Measurements from ENCODE around the gene EPS8.

EPS8 gene

GRCh38 chr12:15818418-15818817 is 29.2 kb upstream of the EPS8 start:
- Histone ChIP-seq H3K27ac (ENCODE audit: low read length, poor library complexity, severe bottlenecking) (no peak overlapping the region), H3K14ac (ENCODE audit: low read length in 2 of 2) (no peak overlapping the region), H2AK5ac (ENCODE audit: low read length, severe bottlenecking) (no peak overlapping the region), H2AFZ (ENCODE audit: low read depth, low read length) (no peak overlapping the region), H4K8ac (ENCODE audit: low read length) (no peak overlapping the region), H3K36me3 (ENCODE audit: control insufficient read depth in 1 of 2, insufficient read depth in 2 of 2, low read depth in 1 of 2, low read length in 2 of 2) (no peaks in the 10 kb centered on the region), H3K4ac (ENCODE audit: low read depth in 1 of 2, low read length in 2 of 2) (no peak overlapping the region), H3K18ac (ENCODE audit: low read depth in 1 of 2, low read length in 2 of 2) (no peak overlapping the region), H3K9me3 (ENCODE audit: control insufficient read depth, low read length) (peaks cover 7% of the 10 kb centered on the region), H4K91ac (ENCODE audit: low read length) (no peak overlapping the region), H3K27me3 (ENCODE audit: control insufficient read depth in 1 of 2, insufficient read depth in 1 of 2, low read length in 2 of 2) (no peaks in the 10 kb centered on the region), H3K79me1 (replicated peaks; ENCODE audit: low read length, poor library complexity, severe bottlenecking) (no peaks in the 10 kb centered on the region), H2BK12ac (ENCODE audit: low read length in 2 of 2) (no peak overlapping the region), H2BK15ac (ENCODE audit: low read depth, poor library complexity, severe bottlenecking) (no peak overlapping the region), H2BK5ac (ENCODE audit: low read depth, low read length, poor library complexity, severe bottlenecking) (no peak overlapping the region), H3K23ac (ENCODE audit: low read length in 2 of 2) (no peak overlapping the region), H2BK120ac (ENCODE audit: low read depth, low read length) (no peak overlapping the region), H3K4me3 (ENCODE audit: insufficient read depth in 1 of 2, low read depth in 1 of 2, low read length in 2 of 2) (no peak overlapping the region), H3K4me2 (ENCODE audit: low read length, poor library complexity, severe bottlenecking) (no peak overlapping the region), H3K9ac (ENCODE audit: low read length) (no peak overlapping the region), H3K4me1 (ENCODE audit: control insufficient read depth, insufficient read depth, low read depth, low read length) (no peaks in the 10 kb centered on the region)
- DNase-seq = no peak
- WGBS = no CpG with 5 or more reads among the region's 1 CpG

DNA sequence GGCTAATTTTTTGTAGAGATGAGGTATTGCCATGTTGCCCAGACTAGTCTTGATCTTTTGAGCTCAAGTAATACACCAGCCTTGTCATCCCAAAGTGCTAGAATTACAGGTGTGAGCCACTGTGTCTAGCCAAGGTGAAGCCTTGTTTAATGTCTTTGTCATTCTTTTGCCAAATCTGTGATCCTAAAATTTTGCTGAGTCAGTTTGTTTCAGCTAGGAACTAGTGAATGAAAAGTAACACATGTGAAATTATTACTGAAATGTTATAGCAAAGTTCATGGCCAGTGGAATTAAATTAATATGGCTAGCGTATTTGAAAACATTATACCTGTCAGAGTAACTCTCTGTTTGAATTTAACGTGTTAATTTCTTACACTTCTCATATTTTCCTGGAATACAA is 26.5 kb upstream of the EPS8 start:
- Histone ChIP-seq H3K36me3 (ENCODE audit: control insufficient read depth in 1 of 2, insufficient read depth in 2 of 2, low read depth in 1 of 2, low read length in 2 of 2) (no peaks in the 10 kb centered on the region), H4K8ac (ENCODE audit: low read length) (peak overlapping the region; percentile 49), H2AFZ (ENCODE audit: low read depth, low read length) (no peak overlapping the region), H3K27me3 (ENCODE audit: control insufficient read depth in 1 of 2, insufficient read depth in 1 of 2, low read length in 2 of 2) (no peaks in the 10 kb centered on the region), H2BK120ac (ENCODE audit: low read depth, low read length) (no peak overlapping the region), H2AK5ac (ENCODE audit: low read length, severe bottlenecking) (no peak overlapping the region), H4K91ac (ENCODE audit: low read length) (no peak overlapping the region), H3K18ac (ENCODE audit: low read depth in 1 of 2, low read length in 2 of 2) (no peak overlapping the region), H3K4ac (ENCODE audit: low read depth in 1 of 2, low read length in 2 of 2) (no peak overlapping the region), H2BK12ac (ENCODE audit: low read length in 2 of 2) (peak overlapping the region in 1 of 2 experiments; percentile 78), H3K4me1 (ENCODE audit: control insufficient read depth, insufficient read depth, low read depth, low read length) (no peaks in the 10 kb centered on the region), H3K4me3 (ENCODE audit: insufficient read depth in 1 of 2, low read depth in 1 of 2, low read length in 2 of 2) (no peak overlapping the region), H3K79me1 (replicated peaks; ENCODE audit: low read length, poor library complexity, severe bottlenecking) (no peaks in the 10 kb centered on the region), H3K27ac (ENCODE audit: low read length, poor library complexity, severe bottlenecking) (no peak overlapping the region), H3K9ac (ENCODE audit: low read length) (no peak overlapping the region), H3K23ac (ENCODE audit: low read length in 2 of 2) (no peak overlapping the region), H3K4me2 (ENCODE audit: low read length, poor library complexity, severe bottlenecking) (no peak overlapping the region), H3K14ac (ENCODE audit: low read length in 2 of 2) (no peak overlapping the region), H3K9me3 (ENCODE audit: control insufficient read depth, low read length) (peaks cover 7% of the 10 kb centered on the region), H2BK5ac (ENCODE audit: low read depth, low read length, poor library complexity, severe bottlenecking) (no peak overlapping the region), H2BK15ac (ENCODE audit: low read depth, poor library complexity, severe bottlenecking) (no peak overlapping the region)
- no peak for DNase-seq
- WGBS = no CpG with 5 or more reads among the region's 2 CpGs

GRCh38 chr12:15811214-15812127 is 22.3 kb upstream of the EPS8 start:
- Histone ChIP-seq H2BK12ac (ENCODE audit: low read length in 2 of 2) (no peak overlapping the region), H2BK15ac (ENCODE audit: low read depth, poor library complexity, severe bottlenecking) (no peak overlapping the region), H2BK5ac (ENCODE audit: low read depth, low read length, poor library complexity, severe bottlenecking) (no peak overlapping the region), H3K18ac (ENCODE audit: low read depth in 1 of 2, low read length in 2 of 2) (no peak overlapping the region), H3K36me3 (ENCODE audit: control insufficient read depth in 1 of 2, insufficient read depth in 2 of 2, low read depth in 1 of 2, low read length in 2 of 2) (no peaks in the 10 kb centered on the region), H2BK120ac (ENCODE audit: low read depth, low read length) (peak overlapping the region; percentile 12), H3K14ac (ENCODE audit: low read length in 2 of 2) (no peak overlapping the region), H4K8ac (ENCODE audit: low read length) (no peak overlapping the region), H3K4me2 (ENCODE audit: low read length, poor library complexity, severe bottlenecking) (no peak overlapping the region), H3K4ac (ENCODE audit: low read depth in 1 of 2, low read length in 2 of 2) (no peak overlapping the region), H3K9me3 (ENCODE audit: control insufficient read depth, low read length) (no peaks in the 10 kb centered on the region), H3K9ac (ENCODE audit: low read length) (peak overlapping the region; percentile 24), H2AK5ac (ENCODE audit: low read length, severe bottlenecking) (no peak overlapping the region), H3K23ac (ENCODE audit: low read length in 2 of 2) (no peak overlapping the region), H3K79me1 (replicated peaks; ENCODE audit: low read length, poor library complexity, severe bottlenecking) (no peaks in the 10 kb centered on the region), H4K91ac (ENCODE audit: low read length) (no peak overlapping the region), H3K27me3 (ENCODE audit: control insufficient read depth in 1 of 2, insufficient read depth in 1 of 2, low read length in 2 of 2) (no peaks in the 10 kb centered on the region), H3K4me3 (ENCODE audit: insufficient read depth in 1 of 2, low read depth in 1 of 2, low read length in 2 of 2) (no peak overlapping the region), H2AFZ (ENCODE audit: low read depth, low read length) (no peak overlapping the region), H3K27ac (ENCODE audit: low read length, poor library complexity, severe bottlenecking) (no peak overlapping the region), H3K4me1 (ENCODE audit: control insufficient read depth, insufficient read depth, low read depth, low read length) (peaks cover 2% of the 10 kb centered on the region)
- WGBS = 50% methylated on average over 1 of the region's 2 CpGs
- DNase-seq = peak; percentile 63

DNA sequence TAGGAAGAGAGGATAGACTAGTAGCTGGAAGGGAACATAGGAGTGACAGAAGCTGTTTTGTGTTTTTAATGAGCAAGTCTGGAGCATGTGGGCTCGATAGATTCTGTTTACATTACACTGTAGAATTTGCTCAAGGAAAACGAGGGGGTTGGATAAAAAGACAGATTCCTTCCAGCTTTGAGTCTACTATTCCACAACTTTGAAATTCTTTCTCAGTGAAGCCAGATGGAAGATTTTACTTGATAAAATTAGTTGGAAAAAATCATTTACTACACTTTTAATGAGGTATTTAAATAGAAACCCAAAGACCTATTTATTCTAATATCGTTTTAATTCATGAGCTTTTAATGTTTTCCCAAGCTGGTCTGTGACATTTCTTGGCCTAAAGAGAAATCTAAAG is 19.5 kb upstream of the EPS8 start:
- H3K18ac ChIP-seq (ENCODE audit: low read depth in 1 of 2, low read length in 2 of 2) = peak overlapping the region; percentile 80 to 93
- no peak overlapping the region for H3K27ac ChIP-seq (ENCODE audit: low read length, poor library complexity, severe bottlenecking)
- peak overlapping the region in 1 of 2 experiments; percentile 49 for H3K4ac ChIP-seq (ENCODE audit: low read depth in 1 of 2, low read length in 2 of 2)

More for the DNA sequence above, 19.5 kb upstream of the EPS8 start:
- H2BK15ac ChIP-seq (ENCODE audit: low read depth, poor library complexity, severe bottlenecking) = no peak overlapping the region
- H3K23ac ChIP-seq (ENCODE audit: low read length in 2 of 2) = no peak overlapping the region
- no peaks in the 10 kb centered on the region for H3K9me3 ChIP-seq (ENCODE audit: control insufficient read depth, low read length)
- H3K14ac ChIP-seq (ENCODE audit: low read length in 2 of 2) = no peak overlapping the region
- no peak overlapping the region for H3K9ac ChIP-seq (ENCODE audit: low read length)
- H3K27me3 ChIP-seq (ENCODE audit: control insufficient read depth in 1 of 2, insufficient read depth in 1 of 2, low read length in 2 of 2) = no peaks in the 10 kb centered on the region
- H3K4me1 ChIP-seq (ENCODE audit: control insufficient read depth, insufficient read depth, low read depth, low read length) = peaks cover 2% of the 10 kb centered on the region
- no peak overlapping the region for H3K4me2 ChIP-seq (ENCODE audit: low read length, poor library complexity, severe bottlenecking)
- H3K79me1 ChIP-seq (replicated peaks; ENCODE audit: low read length, poor library complexity, severe bottlenecking) = no peaks in the 10 kb centered on the region
- no peak overlapping the region for H2AFZ ChIP-seq (ENCODE audit: low read depth, low read length)
- H2BK120ac ChIP-seq (ENCODE audit: low read depth, low read length) = no peak overlapping the region
- no peaks in the 10 kb centered on the region for H3K36me3 ChIP-seq (ENCODE audit: control insufficient read depth in 1 of 2, insufficient read depth in 2 of 2, low read depth in 1 of 2, low read length in 2 of 2)
- H3K4me3 ChIP-seq (ENCODE audit: insufficient read depth in 1 of 2, low read depth in 1 of 2, low read length in 2 of 2) = no peak overlapping the region
- H2BK12ac ChIP-seq (ENCODE audit: low read length in 2 of 2) = peak overlapping the region; percentile 28 to 77
- H4K8ac ChIP-seq (ENCODE audit: low read length) = no peak overlapping the region
- WGBS = 0% methylated on average over 2 of the region's 3 CpGs
- H2BK5ac ChIP-seq (ENCODE audit: low read depth, low read length, poor library complexity, severe bottlenecking) = no peak overlapping the region
- DNase-seq = peak; percentile 54
- no peak overlapping the region for H2AK5ac ChIP-seq (ENCODE audit: low read length, severe bottlenecking)
- peak overlapping the region; percentile 25 for H4K91ac ChIP-seq (ENCODE audit: low read length)

Measured in mesenchymal stem cell (in vitro differentiated cells and primary cell).